Measurements from ENCODE around the gene POMT2. TPM values are rescaled to one million over a fixed set of nuclear protein-coding genes. Genes with fewer than 3 reads are reported as not detected.
"Not testable (repeated sequence)": the region's sequence is repeated elsewhere in the genome, so short reads cannot be mapped to it uniquely, and the experiment has no call there.

The POMT2 gene, protein sequence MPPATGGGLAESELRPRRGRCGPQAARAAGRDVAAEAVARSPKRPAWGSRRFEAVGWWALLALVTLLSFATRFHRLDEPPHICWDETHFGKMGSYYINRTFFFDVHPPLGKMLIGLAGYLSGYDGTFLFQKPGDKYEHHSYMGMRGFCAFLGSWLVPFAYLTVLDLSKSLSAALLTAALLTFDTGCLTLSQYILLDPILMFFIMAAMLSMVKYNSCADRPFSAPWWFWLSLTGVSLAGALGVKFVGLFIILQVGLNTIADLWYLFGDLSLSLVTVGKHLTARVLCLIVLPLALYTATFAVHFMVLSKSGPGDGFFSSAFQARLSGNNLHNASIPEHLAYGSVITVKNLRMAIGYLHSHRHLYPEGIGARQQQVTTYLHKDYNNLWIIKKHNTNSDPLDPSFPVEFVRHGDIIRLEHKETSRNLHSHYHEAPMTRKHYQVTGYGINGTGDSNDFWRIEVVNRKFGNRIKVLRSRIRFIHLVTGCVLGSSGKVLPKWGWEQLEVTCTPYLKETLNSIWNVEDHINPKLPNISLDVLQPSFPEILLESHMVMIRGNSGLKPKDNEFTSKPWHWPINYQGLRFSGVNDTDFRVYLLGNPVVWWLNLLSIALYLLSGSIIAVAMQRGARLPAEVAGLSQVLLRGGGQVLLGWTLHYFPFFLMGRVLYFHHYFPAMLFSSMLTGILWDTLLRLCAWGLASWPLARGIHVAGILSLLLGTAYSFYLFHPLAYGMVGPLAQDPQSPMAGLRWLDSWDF
- polyA plus RNA-seq (ENCODE audit: insufficient read length in 4 of 4) = 10 to 100 TPM; 34.2 to 55.2 (median 47.0) TPM

DNA sequence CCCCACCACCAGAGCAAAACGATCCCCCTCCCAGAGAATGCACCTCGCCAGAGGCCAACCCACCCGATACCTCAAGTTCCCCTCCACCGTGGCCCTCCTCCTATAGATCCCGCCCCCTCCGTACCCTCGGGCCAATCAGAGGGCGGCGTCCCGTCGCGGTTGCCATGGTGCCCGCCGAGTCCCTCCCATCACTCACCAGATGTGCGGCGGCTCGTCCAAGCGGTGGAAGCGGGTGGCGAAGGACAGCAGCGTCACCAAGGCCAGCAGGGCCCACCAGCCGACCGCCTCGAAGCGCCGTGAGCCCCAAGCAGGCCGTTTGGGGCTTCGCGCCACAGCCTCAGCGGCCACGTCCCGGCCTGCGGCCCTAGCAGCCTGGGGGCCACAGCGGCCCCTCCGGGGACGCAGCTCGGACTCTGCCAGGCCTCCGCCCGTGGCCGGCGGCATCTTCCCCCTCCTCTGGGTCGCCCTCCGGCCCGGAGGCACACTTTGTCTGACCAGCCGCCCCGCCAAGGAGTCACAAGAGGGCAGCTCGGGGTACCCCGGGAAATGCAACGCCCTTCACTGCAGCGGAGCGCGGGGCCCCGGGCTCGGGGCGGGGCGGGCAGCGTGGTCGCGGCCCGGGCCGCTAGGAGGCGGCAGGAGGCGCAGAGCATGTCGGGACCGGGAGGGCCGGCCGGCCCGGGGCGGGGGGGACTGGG lies at the start of gene POMT2:
TSS of gene POMT2 (minus strand) at position 646 of the 698 bp plus-strand sequence. CDS start at position 444, 202 bp downstream.
- peak; percentile 59 to 86 (median 82) for DNase-seq (ENCODE audit: low read depth in 4 of 4, low spot score in 2 of 4)

DNA sequence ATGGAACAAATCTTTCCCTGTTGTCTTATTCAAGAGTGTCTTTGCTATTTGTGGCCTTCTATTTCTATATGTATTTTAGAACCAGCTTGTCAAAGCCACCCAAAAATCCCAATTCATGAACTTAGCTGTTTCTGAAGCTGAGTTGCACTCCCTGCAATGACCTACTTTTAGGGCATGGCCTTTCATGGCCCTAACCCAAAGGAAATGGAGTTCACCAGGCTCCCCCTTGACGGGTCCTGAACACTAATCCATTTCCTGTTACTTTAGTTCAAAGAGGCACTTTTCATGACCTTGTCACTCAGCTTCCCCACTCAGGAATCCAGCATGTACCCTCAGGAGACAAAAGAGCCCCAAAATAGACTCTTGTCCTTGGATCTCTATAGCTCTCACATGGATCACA lies 48.6 kb upstream of the POMT2 start:
- no peak for DNase-seq (ENCODE audit: low read depth in 4 of 4, low spot score in 2 of 4)

DNA sequence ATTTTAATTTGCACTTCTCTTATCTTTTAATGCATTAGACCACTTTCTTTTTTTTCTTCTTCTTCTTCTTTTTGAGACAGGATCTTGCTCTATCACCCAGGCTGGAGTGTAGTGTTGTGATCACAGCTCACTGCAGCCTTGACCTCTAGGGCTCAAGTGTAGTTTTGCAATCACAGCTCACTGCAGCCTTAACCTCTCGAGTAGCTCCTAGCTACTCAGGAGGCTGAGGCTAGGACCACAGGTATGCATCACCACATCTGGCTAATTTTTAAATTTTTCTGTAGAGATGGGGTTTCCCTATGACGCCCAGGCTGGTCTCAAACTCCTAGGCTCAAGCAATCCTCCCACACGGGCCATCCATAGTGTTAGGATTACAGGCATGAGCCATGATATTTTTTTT lies 43.5 kb upstream of the POMT2 start:
- DNase-seq (ENCODE audit: low read depth in 4 of 4, low spot score in 2 of 4) = no peak

DNA sequence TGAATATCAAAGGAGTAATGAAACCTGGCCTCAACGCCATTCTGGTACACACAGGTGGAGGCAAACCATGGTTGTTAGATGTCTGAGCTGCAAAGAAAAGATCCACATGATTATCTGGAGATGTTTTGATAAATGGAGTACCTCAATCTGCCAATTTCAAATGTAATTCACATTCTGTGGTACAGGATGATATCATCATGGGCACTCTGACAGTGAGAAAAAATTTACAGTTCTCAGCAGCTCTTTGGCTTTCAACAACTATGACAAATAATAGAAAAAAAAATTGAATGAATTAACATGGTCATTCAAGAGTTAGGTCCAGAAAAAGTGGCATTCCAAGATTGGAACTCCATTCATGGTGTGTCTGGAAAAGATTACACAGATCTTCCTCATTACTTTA lies 38.9 kb upstream of the POMT2 start:
- no peak for DNase-seq (ENCODE audit: low read depth in 4 of 4, low spot score in 2 of 4)

DNA sequence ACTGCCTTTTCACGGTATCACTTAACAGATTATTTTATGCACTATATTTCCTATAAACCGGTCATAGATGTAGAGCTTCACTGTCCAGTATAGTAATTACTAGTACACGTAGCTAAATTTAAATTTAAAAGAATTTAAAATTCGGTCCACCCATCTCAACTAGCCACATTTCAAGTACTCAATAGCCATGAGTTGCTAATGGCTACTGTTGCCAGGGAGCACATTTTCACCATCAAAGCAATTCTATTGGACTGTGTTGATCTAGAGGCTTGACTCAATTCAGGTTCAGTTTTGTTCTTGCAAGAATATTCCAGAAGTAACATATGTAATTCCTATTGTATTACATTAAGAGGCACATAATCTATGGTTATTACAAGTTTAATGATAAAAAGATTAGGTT lies 36.2 kb upstream of the POMT2 start:
- DNase-seq (ENCODE audit: low read depth in 4 of 4, low spot score in 2 of 4) = no peak

DNA sequence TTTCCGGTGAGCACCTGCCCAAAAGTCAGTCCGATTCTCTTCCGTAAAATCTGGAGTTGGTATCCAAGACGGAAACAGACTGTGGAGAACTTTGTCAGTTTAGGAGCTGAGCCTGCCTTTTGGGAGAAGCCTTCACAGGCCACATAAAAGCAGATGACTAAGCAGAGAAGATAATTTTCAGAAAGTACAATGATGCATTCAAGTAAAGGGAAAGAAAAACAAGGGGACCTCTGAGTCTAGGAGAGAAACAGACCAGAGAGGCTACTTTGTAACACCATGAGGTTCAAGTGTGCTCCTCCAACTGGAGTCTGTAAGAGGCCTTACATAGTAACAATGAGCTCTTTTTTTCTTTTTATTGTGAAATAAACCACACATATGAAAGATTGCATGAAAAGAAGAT lies 35.1 kb upstream of the POMT2 start:
- no peak for DNase-seq (ENCODE audit: low read depth in 4 of 4, low spot score in 2 of 4)

DNA sequence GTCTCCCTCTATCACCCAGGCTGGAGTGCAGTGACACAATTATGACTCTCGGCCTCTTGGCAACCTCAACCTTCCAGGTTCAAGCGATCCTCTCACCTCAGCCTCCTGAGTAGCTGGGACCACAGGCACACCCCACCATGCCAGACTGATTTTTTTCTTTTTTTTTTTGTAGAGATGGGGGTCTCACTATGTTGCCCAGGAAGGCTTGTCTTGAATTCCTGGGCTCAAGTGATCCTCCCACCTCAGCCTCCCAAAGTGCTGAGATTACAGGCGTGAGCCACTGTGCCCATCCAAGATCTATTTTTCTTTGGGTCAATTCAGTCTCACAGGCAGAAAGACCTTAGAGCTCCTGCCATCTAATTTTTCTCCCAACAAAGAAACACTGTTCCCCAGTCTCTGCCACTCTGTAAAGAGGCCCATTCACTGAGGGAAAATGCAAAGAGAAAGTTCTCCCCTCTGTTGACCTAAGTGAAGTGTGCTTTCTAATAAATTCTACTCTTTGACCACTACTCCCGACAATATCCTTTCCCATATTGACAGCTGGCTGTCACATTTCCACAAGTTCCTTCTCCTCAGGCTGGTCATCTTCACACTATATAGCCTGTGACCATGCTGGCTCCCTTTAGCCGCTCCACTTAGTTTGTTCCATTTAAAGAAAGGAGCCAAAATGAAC lies 32.9 kb upstream of the POMT2 start:
- DNase-seq (ENCODE audit: low read depth in 4 of 4, low spot score in 2 of 4) = no peak

DNA sequence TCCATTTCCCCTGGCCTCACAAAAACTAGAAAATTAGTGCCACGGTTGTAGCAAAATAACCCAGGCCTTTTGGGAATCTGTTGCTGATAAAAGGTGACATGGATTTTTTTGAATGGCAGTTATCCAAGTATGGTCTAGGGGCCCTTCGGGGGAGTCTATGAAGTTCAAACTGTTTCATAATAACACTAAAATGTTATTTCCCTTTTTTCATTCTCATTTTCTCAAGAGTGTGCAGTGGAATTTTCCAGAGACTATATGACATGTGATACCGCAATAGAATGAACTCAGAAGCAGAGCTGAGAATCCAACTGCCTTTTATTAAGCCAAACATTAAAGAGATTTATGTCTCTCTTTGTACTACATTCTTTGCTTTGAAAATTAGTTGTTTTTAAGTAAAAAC lies 27.1 kb upstream of the POMT2 start:
- DNase-seq (ENCODE audit: low read depth in 4 of 4, low spot score in 2 of 4) = peak in 1 of 4 donors; percentile 23

DNA sequence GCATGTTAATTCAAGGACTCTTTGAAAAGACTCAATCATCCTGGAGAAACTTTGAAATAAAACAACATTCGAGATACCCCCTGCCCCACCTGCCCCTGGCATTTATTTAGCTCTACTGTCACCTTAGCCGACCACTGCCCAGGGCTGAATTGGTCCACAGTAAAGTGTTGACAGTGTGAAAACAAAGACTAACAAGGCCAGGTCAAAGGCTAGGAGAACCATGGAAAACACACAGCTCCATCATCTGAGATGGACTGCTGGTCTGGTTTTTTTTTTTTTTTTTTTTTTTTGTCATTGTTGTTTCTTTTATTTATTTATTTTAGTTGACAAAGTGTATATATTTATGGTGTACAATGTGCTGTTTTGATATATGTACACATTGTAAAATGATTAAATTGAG lies 25.8 kb upstream of the POMT2 start:
- no peak for DNase-seq (ENCODE audit: low read depth in 4 of 4, low spot score in 2 of 4)

DNA sequence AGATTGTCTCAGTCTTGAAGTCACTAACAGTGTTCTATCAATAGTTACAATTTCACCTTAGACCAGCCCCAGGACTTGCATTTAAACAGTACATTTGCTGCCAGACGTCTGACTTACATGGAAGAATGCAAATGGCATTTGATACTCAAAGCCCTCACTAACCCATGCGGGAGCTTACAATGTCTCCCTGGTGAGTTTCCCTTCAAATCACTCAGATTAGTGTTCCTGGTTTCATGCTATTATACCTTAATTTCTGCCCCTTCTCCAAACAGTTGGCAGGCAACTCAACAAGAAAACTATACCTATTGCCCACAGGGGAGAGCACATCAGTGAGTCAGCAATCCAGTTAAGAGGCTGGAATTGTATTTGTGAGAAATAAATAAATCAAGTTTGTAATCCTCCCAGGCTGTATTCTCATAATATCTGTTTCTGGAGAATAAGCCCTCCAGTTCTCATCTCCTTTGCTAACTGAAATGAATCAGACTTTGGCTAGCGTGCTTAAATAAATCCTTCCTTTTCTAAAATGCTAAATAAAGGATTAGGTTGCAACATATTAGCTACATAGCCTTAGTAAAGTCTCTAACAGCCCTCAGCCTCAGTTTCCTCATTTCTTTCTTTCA lies 23.8 kb upstream of the POMT2 start:
- no peak for DNase-seq (ENCODE audit: low read depth in 4 of 4, low spot score in 2 of 4)

DNA sequence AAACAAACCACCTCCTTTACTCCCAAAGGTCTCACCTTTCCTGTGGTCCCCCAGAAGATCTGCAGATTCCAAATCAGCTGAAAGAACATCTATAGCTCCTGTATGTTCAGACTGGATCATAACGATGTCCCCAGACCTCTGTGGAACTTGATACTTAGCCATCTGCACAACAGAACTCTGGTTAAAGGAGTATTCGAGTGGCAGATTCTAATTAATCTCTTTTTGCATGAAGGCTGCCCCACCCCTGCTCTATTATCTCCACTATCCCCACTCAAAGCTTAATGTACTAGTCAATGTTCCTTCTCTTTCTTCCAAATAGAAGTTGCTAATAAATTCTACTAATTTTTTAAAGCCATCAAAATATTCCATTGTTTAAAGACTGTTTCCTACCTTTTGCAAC lies 23.0 kb upstream of the POMT2 start:
- no peak for DNase-seq (ENCODE audit: low read depth in 4 of 4, low spot score in 2 of 4)

DNA sequence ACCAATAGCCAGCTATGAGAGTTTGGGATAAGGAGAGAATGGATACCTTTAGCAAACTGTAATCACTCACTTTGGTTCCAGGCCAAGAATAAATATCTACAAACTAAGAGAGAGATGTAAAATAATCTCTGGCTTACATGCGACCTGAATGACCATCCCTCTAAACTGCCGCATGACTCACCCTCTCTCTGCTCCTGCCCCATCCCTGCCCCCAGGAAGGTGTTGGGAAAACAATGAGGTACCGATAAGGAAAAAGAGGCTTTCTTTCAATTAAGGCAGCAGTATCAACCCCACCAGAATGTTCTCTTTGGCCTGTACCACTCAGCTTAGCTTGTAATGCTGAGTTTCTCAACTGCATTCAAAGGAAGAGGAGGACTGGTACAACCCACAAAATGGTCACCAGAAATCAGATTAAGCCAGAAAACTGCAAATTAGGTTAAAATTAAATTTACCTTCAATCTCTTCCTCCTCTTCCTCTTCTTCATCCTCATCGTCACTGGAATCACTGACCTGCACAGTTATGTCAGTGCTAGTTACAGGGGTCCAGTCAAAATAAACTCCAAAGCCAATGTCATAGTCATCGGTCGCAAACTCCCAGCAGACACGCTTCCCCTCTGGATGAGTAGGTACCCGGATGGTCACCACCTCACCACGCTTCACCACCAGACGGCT lies 22.2 kb upstream of the POMT2 start:
- no peak for DNase-seq (ENCODE audit: low read depth in 4 of 4, low spot score in 2 of 4)

DNA sequence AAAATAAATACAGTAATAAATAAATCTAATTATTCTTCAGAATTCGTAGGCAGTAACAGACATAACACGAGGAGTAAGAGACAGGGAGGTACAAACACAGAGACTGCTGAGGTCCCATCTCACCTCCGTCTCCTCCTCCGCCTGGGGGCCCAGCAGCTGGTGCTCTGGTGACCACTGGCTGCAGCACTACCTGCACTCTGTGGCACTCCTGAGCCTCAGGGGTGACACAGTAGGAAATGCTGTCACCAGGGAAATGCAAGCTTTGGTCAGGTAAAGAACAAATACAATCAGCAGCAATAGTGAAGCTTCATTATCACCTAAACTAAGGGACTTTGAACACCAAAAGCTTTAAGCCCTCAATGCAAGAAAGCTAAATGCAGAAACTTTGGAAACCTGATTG lies 19.7 kb upstream of the POMT2 start:
- no peak for DNase-seq (ENCODE audit: low read depth in 4 of 4, low spot score in 2 of 4)

DNA sequence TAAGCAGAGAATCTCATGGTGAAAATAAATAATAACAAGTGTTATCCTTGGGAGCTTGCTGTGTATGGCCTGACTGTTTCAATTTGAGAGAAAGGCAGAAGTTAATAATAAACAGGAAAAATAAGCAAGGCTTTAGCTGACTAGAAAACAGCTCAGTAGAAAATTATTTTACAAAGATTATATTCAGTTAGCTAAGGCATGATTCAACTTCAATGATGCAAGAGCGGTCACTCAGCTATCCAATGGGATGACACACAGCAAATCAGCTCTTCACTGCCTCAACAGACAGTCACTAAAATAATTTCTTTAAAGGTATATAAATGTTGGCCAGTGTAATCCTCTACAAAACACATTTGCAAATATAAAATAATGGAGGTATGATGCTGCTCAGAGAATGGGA lies 18.7 kb upstream of the POMT2 start:
- DNase-seq (ENCODE audit: low read depth in 4 of 4, low spot score in 2 of 4) = no peak

DNA sequence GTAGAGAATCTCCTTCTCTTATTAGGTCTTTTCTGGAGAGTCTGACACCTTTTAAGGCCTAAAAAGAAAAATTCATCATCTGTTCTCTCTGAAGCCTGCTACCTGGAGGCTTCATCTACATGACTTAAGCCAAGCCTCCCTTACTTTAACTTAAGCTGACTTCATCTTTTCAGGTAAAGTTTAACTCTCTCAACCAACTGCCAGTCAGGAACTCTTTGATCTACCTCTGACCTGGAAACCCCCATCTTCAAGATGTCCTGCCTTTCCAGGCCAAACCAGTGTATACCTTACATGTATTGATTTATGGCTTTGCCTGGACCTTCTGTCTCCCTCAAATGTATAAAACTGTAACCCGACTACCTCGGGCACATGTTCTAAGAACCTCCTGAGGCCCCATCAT lies 17.6 kb upstream of the POMT2 start:
- no peak for DNase-seq (ENCODE audit: low read depth in 4 of 4, low spot score in 2 of 4)

DNA sequence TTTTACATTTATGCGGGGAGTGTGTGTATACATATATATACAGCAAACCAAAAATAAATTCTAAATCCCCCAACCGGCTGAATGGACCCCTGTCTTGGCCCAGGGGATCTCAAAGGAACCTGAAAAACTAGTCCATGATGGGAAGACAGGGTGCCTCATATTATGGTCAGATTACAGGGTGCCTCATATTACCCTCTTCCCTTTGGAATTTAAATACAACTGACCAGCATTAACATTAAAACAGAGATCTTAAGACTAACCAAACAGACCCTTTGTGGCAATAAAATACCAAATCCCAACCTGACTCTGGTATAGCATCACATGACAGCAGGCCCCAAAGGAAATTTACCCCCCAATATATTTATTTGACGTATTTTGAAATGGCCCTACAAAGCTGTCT lies 17.2 kb upstream of the POMT2 start:
- no peak for DNase-seq (ENCODE audit: low read depth in 4 of 4, low spot score in 2 of 4)

DNA sequence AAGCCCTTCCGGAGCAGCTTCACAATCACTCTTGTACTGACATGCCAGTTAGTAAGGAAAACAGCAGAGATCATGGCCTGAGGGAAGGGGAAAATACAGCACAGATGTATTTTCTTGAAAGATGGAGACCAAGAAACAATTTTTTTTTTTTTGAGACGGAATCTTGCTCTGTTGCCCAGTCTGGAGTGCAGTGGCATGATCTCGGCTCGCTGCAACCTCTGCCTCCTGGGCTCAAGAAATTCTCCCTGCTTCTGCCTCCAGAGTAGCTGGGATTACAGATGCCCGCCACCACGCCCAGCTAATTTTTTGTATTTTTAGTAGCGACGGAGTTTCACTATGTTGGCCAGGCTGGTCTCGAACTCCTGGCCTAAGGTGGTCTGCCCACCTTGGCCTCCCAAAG lies 16.6 kb upstream of the POMT2 start:
- DNase-seq (ENCODE audit: low read depth in 4 of 4, low spot score in 2 of 4) = not testable (repeated sequence)

DNA sequence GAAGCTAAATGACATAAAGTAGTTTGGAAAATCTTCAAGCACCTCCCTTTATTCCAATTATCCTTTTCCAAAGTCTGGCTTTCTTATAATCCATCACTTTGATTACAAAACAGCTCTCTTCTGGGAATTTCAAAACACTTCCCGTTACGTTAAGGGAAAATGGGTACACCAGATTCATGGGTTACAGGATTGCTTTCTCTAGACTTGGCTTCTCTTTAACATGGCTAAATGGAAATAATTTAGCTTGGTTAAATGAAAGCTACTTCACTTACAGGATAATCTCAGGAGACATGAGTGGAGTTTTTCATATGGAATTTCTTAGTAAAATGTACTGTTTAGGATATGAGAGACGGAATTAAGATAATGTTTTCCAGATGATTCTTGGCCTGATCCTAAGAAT lies 14.9 kb upstream of the POMT2 start:
- DNase-seq (ENCODE audit: low read depth in 4 of 4, low spot score in 2 of 4) = no peak

DNA sequence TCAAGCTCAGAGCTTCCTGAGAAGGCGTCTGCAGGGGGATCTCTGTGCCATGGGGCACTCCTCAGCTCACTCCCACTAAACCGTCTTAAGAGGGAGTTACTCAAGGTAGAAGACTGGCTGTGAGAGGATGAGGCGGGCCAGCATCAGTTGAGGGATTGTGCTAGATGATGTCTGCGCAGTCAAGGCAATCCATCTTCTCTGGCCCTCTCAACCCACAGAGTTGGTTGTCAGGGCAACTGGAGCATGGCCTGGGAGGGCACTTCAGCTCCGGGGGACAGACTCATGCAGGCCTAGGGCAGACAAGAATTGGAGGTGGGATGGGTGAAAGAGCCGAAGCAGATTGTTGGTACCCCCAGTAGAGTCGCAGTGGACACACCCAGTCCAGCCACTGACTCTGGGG lies 9.2 kb upstream of the POMT2 start:
- no peak for DNase-seq (ENCODE audit: low read depth in 4 of 4, low spot score in 2 of 4)

DNA sequence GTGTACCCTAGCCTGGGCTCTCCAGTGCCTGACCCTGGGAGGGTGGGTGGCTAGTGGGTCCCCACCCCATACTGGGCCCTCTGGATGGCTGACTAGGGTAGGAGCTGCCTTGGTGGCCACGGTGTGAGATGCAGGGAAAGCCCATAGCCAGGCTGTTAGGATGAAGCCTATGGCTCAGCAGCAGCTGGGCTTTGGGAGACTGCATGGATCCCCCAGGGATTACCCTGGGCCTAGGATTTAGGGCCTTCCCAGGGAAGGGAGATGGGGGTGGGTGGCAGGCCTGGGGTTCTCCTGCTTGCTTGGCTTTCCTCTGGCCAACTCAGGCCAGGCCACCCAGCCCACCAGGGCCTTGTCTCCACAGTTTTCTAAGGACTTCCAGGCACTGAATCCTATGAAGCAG lies 6.4 kb upstream of the POMT2 start:
- no peak for DNase-seq (ENCODE audit: low read depth in 4 of 4, low spot score in 2 of 4)

Data from left renal cortex interstitium (tissue), 4 donors.